GM19023 (cell line): ENCODE results near the gene ZBTB9.

Experiments
- ATAC-seq: cut with Tn5 transposase; IDR thresholded peaks from one replicate; pipeline ENCODE4 v1.9.1; 2021; ENCODE audit warnings: mild to moderate bottlenecking, moderate library complexity; ENCODE audit not compliant: unreplicated experiment

ZBTB9 gene, protein sequence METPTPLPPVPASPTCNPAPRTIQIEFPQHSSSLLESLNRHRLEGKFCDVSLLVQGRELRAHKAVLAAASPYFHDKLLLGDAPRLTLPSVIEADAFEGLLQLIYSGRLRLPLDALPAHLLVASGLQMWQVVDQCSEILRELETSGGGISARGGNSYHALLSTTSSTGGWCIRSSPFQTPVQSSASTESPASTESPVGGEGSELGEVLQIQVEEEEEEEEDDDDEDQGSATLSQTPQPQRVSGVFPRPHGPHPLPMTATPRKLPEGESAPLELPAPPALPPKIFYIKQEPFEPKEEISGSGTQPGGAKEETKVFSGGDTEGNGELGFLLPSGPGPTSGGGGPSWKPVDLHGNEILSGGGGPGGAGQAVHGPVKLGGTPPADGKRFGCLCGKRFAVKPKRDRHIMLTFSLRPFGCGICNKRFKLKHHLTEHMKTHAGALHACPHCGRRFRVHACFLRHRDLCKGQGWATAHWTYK

DNA sequence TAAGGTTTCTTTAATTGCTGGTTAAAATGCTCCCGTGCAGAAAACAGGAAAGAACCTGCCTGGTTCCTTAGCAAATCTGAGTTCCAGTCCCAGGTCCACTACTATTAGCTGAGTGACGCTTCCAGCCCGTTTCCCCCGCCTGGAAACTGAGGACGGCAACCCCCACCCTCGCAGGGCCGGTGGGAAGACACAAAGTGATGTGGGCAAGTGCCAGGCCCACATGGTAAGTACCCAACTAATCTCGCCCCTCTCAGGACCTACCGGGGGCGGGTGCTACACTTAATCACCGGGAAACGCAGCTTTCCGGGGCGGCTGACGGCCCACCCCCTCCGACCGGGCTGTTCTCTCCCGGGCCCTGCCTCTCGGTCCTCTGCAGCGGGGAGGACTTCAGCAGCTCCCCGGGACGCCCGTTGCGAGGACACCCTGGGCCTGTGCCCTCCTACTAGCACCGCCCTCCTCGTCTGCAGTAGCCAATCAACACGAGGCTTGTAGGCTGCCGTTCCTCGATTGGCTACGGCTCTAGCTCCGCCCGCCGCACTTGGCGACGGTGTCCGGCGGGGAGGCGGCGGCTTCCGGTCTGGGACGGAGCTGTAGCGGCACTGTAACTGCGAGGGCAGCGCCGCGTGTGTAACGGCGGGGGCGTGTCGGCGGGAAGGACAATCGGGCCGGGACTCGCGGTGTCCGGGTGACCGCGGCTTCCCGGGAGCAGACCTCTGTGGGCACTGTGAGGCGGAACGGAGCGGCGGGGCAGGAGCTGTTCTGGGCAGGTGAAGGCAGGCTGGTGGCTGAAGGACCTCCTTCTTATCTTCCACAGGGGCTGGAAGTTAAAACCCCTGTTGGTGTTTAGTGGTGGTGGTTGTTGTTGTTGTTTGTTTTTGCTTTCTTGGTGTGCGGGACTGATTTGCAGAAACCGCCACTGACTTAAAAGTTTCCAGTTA is at the start of gene ZBTB9:
Gene ZBTB9, plus strand, starts transcription at position 568 of the 938 bp plus-strand sequence. CDS start 525 bp downstream, outside the sequence.
- ATAC-seq, result peak; percentile 99

DNA sequence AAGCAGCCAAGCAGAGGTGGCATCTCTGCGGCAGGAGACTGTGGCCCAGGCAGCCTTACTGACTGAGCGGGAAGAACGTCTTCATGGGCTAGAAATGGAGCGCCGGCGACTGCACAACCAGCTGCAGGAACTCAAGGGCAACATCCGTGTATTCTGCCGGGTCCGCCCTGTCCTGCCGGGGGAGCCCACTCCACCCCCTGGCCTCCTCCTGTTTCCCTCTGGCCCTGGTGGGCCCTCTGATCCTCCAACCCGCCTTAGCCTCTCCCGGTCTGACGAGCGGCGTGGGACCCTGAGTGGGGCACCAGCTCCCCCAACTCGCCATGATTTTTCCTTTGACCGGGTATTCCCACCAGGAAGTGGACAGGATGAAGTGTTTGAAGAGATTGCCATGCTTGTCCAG is 49.5 kb upstream of the ZBTB9 start:
- no peak for ATAC-seq

DNA sequence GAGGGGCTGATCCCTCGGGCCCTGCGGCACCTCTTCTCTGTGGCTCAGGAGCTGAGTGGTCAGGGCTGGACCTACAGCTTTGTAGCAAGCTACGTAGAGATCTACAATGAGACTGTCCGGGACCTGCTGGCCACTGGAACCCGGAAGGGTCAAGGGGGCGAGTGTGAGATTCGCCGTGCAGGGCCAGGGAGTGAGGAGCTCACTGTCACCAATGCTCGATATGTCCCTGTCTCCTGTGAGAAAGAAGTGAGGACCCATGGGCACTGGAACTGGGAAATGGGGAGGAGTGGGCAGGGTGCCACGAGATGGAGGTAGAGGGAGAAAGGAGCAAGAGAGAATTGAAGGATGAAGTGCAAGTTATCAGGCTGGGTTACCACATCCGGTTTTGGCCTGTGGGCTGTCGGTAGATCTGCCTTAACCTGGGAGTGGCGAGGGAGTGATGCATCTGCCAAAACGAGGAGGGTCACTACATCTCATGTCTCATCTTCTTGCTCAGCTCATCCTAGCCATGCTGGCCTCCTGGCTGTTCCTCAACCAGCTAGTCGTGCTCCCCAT is 48.9 kb upstream of the ZBTB9 start:
- no peak for ATAC-seq

DNA sequence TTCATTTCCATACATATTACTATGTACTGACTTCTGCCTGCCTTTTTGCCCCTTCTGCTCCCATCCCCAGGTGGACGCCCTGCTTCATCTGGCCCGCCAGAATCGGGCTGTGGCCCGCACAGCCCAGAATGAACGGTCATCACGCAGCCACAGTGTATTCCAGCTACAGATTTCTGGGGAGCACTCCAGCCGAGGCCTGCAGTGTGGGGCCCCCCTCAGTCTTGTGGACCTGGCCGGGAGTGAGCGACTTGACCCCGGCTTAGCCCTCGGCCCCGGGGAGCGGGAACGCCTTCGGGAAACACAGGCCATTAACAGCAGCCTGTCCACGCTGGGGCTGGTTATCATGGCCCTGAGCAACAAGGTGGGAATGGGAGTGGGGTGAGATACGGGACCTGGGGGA is 48.2 kb upstream of the ZBTB9 start:
- no peak for ATAC-seq

DNA sequence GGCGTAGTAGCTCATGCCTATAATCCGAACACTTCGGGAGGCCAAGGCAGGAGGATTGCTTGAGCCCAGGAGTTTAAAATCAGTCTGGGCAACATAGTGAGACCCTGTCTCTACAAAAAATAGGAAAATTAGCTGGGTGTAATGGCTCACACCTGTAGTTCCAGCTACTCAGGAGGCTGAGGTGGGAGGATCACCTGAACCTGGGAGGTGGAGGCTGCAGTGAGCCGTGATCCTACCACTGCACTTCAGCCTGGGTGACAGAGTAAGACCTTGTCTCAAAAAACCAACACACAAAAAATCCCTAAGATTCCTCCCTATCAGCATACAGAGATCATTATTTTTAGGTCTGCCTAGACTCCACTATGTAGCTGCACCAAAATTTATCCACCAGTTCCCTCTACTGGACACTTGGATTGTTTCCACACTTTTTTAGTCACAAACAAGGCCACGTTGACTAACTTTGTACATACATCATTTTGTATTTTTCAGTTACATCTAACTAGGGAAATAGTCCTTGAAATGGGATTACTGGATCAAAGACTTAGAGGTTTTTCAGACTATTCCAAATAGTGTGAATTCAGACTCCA is 47.2 kb upstream of the ZBTB9 start:
- no peak for ATAC-seq

DNA sequence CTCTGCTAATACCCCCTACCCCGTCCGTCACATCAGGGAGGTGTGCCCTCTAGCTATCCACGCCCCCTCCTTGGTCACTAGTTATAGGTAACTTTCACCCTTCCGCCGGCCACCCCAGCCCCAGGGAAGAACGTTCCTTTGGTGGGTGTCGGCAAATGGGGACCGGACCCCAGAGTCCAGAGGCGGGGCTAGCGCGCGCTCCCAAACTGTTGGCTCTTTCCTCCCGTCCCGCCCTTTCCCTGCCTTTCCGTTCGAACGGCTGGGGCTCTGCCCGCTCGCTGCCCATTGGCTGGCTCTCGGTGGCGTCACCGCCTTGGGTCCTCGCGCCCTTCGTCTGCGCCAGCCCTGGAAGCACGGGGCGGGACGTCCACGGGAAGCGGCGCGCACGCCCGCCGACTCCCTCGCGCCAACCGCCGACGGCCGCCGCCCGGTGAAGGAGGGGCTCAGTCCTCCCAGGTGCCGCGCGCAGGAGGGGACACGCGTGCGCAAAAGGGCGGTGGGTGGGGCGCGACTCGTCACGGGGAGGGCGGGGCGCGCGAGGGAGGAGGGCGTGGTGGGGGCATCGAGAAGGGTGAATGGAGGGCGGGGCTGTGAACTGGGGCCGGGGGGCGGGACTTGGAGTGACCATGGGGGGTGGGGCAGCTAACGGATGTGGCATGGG is 44.2 kb upstream of the ZBTB9 start:
- peak; percentile 82 for ATAC-seq

DNA sequence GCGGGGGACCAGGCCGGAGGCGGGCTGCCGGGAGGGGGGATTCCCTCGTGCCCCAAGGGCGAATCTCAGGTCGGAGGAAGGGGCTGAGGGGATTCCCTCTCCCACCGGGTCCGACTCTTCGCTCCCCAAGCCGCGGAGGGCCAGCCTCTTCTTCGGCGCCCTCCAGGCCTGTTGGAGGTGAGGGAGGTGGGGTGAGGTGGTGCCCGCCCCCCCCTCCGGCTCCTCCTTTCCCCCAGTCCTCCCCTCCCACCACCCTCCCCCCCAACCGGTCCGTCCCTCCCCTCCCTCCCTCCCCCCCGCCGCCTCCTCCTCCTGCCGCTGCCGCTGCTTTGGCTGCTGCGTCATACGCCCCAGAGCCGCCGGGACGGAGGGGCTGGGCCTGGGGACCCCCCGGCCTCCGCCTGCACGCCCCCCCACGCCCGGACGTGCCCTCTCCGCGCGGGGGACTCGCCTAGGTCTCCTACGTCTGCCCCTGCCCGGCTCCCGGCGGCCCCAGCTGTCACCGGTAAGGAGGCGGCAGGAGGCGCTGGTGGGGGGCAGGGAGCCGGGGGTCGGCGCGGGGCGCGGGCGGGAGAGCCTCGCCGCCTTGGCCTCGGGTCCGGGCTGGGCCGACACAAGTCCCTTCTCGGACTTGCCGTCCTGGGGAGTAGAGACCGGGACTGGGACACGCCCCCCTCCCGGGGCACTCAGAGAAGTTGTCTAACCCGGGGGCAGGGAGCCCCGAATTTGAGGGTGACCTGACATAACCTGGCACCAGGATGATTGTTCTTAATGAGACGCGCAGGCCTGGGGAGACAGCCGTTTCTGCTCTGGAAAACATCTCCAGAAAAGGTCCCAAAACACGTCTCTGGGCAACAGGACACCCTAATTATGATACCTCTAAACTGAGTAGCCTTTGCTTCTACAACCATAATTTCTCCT is 43.4 kb upstream of the ZBTB9 start, which contains the start of gene PHF1:
Gene PHF1, plus strand, starts transcription at position 304 of the 921 bp plus-strand sequence. CDS start 1,250 bp downstream, outside the sequence.
- ATAC-seq, result peak; percentile 35

DNA sequence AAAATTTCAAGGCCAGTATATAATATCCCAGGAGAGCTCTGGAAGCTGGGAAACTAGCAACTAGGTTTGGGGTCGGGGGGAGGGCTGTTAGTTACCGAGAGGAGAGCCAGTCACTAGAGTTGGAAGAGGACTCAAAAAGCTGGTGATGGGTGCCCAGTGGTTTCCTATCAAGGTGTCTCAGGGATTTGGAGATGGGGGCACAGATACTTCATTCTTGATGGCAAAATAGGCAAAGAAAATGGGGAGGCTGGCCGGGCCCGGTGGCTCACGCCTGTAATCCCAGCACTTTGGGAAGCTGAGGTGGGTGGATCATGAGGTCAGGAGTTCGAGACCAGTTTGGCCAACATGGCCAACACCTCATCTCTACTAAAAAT is 42.8 kb upstream of the ZBTB9 start:
- no peak for ATAC-seq

DNA sequence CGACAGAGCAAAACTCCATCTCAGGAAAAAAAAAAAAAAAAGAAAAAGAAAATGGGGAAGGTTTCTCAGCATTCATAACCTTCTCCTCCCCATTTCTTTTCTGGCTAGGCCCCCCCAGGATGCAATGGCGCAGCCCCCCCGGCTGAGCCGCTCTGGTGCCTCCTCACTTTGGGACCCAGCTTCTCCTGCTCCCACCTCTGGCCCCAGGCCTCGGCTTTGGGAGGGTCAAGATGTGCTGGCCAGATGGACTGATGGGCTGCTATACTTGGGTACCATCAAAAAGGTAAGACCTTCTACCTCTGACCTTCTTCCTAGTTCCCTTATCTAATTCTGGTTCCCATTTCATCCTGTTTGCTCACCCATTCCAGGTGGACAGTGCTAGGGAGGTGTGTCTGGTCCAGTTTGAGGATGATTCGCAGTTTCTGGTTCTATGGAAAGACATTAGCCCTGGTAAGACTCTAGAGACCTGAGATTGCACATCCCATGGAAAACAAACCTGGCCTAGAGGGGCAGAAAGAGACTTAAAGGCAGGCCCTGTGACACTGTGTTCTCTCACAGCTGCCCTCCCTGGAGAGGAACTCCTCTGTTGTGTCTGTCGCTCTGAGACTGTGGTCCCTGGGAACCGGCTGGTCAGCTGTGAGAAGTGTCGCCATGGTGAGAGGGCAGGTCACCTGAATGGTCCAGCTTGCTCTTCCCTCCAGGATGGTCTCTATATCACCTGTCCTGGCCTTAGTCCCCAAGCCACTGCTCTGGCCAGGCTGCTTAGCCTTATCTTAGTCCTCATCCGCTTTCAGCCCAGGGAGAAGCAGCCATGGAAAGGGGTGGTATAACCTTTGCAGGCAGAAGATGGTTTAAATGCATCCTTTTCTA is 42.0 kb upstream of the ZBTB9 start:
- ATAC-seq, result no peak

DNA sequence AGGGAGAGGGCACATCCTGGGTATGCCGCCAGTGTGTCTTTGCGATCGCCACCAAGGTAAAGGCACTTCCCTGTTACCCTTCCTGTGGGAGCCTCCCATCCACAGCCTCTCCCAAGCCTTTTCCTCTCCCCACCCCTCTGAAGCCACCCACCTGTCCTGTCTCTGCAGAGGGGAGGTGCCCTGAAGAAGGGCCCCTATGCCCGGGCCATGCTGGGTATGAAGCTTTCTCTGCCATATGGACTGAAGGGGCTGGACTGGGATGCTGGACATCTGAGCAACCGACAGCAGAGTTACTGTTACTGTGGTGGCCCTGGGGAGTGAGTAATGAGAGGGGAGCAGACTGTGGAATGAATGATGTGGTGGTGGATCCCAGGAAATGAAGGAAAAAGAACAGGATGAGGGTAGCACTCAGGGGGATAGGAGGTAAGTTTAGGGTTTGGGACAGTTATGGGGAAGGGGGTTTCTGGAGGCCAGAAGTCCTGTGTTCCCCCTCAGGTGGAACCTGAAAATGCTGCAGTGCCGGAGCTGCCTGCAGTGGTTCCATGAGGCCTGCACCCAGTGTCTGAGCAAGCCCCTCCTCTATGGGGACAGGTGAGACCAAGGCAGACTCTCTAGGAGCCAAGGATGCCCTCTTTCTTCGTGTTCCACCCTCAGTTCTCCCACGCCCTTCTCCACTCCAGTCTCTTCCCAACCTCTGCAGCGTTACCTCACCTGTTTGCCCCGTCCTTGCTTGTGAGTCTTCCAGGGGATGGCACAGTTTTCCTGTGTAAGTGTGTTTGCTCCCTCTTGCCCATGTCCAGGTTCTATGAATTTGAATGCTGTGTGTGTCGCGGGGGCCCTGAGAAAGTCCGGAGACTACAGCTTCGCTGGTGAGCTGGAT is 40.9 kb upstream of the ZBTB9 start:
- ATAC-seq, result no peak

DNA sequence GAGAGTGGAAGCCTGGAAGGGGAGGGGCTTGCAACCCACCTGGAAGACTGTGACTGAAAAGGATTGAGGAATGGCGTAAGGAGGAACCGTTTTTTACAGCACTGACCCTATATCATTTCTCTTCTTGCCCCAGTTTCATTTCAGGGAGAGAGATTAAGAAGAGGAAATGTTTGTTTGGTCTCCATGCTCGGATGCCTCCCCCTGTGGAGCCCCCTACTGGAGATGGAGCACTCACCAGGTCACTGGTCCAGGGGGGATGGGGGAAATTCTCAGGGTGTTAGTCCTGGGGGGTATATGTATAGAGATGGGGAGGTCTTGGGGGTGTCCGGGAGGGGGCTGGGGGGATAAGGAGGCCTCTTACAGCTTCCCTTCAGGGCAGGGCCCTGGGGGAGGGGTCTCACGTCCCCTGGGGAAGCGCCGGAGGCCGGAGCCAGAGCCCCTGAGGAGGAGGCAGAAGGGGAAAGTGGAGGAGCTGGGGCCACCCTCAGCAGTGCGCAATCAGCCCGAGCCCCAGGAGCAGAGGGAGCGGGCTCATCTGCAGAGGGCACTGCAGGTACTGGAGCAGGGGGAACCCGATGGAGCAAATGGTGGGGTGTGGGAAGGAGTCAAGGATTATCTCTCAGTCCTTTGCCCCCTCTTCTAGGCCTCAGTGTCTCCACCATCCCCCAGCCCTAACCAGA is 39.6 kb upstream of the ZBTB9 start:
- no peak for ATAC-seq

DNA sequence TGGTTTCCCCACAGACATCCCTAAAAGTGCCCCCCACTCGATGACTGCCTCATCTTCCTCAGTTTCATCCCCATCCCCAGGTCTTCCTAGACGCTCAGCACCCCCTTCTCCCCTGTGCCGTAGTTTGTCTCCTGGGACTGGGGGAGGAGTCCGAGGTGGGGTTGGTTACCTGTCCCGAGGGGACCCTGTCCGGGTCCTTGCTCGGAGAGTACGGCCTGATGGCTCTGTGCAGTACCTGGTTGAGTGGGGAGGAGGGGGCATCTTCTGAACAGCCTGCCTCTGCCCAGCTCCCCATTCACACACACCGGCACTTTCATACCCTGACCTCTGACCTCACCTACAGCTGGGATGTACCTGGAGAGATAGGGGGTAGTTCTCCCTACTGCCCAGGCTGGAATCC is 38.5 kb upstream of the ZBTB9 start:
- ATAC-seq, result no peak

DNA sequence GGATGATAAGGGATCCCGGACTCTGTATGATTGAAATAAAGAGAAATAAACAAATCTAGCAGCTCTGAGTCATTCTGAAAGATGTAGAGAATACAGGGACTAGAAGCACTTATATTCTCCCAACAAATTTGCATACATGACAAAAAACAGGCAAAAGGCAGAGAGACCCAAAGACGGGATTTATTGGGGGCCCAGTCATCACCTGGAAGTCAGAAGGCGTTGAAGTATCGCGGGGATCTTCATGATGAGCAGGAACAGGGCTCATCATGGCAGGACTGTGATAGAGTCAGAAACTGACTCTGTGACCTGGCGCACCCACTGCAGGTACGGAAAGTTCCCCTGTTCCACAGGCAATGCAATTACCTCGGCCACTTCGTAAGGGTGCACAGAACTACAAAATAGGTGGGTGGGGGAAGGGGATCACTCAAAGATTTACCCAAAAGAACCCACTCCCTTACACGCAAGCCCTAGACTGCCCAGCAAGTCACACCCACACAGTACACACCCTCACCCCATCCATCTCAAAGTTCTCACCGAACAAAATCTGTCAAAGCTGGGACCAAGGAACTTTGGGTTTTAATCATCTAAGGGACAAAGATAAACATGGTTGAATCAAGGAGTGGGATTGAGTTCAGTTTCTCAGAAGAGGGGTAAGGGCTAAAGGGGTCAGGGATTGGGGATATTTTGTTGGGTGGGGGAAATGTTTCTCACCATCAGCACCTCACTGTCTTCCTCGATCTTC is 37.8 kb upstream of the ZBTB9 start:
- no peak for ATAC-seq

DNA sequence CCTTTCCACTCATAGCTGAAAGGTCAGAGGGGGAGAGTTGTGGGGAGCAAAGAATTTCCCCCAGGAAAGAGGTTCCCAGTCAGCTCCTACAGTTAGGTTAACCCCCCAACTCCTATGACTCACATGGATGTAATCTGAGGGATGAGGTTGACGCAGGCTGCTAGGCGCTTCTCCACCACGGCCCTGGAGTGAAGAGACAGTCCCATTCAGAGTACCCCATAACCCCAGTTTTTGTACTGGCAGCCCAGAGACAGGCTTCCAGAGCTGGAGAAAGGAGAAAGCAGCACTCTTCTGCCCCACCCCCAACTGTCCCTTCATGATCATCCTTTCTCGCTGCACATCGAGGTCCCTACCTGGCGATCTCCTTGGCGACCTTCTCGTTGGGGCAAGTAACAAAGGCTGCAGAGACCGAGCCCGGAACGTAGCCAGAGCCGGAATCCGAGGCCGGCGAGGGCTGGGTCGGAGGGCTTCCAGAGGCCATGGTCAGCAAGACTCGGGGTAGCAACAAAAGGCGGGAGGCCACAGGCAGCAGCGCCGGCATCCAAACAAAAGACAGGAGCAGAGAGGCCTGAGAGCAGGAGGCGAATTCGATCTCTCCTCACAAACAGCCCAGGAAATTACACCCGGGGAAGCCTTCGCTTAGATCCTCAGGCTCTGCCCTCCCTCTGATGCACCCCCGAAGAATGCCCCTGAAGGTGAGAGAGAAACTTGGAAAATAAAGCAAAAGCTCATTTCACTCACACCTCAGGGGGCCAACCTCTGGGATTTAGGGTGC is 37.1 kb upstream of the ZBTB9 start:
- ATAC-seq, result no peak

DNA sequence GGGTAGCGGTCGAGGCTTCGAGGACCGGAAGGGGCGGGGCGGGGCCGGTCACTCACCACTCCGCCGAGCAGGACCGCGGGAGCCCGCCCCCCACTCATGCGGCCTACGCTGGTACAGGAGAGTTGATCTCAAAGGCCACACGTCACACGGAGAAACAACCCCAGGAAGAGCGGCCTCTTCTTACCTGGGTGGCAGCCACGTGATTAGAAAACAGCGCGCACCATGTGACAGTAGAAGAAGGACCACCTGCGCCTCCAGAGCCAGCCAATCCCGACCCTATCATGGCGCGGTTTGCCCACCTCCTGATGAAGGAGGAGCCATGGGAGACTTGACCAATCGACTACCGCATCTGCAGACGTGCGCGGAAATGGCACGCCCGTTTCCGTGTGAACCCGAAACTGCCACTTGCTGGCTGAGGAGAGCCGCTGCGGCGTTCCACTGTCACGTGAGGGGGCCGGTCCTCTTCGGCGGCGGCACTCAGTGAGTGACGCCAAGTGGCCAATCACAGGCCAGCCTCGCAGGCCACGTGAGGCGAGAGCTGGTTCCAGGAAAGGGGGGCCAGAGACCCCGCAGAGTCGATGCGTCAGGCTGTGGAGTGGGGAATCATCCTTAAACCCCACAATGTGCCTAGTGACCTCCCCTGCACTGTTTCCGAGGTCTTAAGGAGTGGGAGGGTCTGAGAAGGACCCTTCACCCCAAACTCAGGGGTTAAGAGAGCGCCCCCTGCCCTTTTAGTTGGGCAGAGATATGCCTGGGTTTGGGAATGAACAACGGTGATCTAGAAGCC is 36.3 kb upstream of the ZBTB9 start, which contains the start of gene CUTA:
Gene CUTA, minus strand, starts transcription at position 205 of the 787 bp plus-strand sequence. Its CDS starts 107 bp downstream, at position 98.
- ATAC-seq, result peak; percentile 86
